ENCODE results near the gene MYO9B.

Gene MYO9B

GRCh38 chr19:17220207-17220758, 144.7 kb downstream of the MYO9B start:
- H3K4me3 ChIP-seq (ENCODE audit: low read length), result no peak overlapping the region
- no peak overlapping the region for H3K4me2 ChIP-seq (ENCODE audit: low read length)
- H3K9me3 ChIP-seq (ENCODE audit: control insufficient read depth, insufficient read depth, low read length), result no peaks in the 10 kb centered on the region
- H3K4me1 ChIP-seq (ENCODE audit: control insufficient read depth, low read length), result peaks cover 12% of the 10 kb centered on the region
- no peaks in the 10 kb centered on the region for H3K9me2 ChIP-seq (replicated peaks; ENCODE audit: control insufficient read depth, low read length)
- no peak overlapping the region for H3K27ac ChIP-seq (ENCODE audit: low read depth, low read length)
- peaks cover 3% of the 10 kb centered on the region for H3K79me2 ChIP-seq (ENCODE audit: control insufficient read depth, low read length)
- peaks cover 24% of the 10 kb centered on the region for H3K36me3 ChIP-seq (ENCODE audit: control insufficient read depth, low read length)
- H3K27me3 ChIP-seq (ENCODE audit: control insufficient read depth, low read length), result no peaks in the 10 kb centered on the region
- TF ChIP-seq CTCF (IDR thresholded peaks at IDR 0.05; ENCODE audit: low read depth, low read length, poor library complexity, severe bottlenecking) (no peak), EZH2phosphoT487 (IDR thresholded peaks at IDR 0.05; ENCODE audit: borderline replicate concordance, low read length) (no peak)
- peaks cover 15% of the 10 kb centered on the region for H3F3A ChIP-seq (ENCODE audit: control insufficient read depth, insufficient read depth)
- no peaks in the 10 kb centered on the region for H4K20me1 ChIP-seq (ENCODE audit: control insufficient read depth, insufficient read depth, low read depth, low read length)

DNA sequence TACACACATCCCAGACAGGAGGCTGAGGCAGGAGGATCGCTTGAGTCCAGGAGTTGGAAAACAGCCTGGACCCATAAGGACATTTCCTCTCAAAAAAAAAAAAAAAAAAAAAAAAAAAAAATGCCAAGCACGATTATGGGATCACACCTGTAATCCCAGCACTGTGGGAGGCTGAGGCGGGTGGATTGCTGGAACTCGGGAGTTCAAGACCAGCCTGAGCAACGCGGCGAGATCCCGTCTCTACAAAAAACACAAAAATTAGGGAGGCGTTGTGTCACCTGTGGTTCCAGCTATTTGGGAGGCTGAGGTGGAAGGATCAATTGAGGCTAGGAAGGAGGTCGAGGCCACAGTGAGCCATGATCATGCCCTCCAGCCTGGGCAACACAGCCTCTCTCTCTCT, 149.5 kb downstream of the MYO9B start:
- peaks cover 12% of the 10 kb centered on the region for H3K36me3 ChIP-seq (ENCODE audit: control insufficient read depth, low read length)
- no peaks in the 10 kb centered on the region for H3K9me3 ChIP-seq (ENCODE audit: control insufficient read depth, insufficient read depth, low read length)
- H3K4me3 ChIP-seq (ENCODE audit: low read length), result no peak overlapping the region
- no peak overlapping the region for H3K27ac ChIP-seq (ENCODE audit: low read depth, low read length)
- H4K20me1 ChIP-seq (ENCODE audit: control insufficient read depth, insufficient read depth, low read depth, low read length), result no peaks in the 10 kb centered on the region
- H3K9me2 ChIP-seq (replicated peaks; ENCODE audit: control insufficient read depth, low read length), result no peaks in the 10 kb centered on the region
- TF ChIP-seq EZH2phosphoT487 (IDR thresholded peaks at IDR 0.05; ENCODE audit: borderline replicate concordance, low read length) (no peak), CTCF (IDR thresholded peaks at IDR 0.05; ENCODE audit: low read depth, low read length, poor library complexity, severe bottlenecking) (no peak)
- H3F3A ChIP-seq (ENCODE audit: control insufficient read depth, insufficient read depth), result peaks cover 16% of the 10 kb centered on the region
- H3K79me2 ChIP-seq (ENCODE audit: control insufficient read depth, low read length), result peaks cover 8% of the 10 kb centered on the region
- no peaks in the 10 kb centered on the region for H3K27me3 ChIP-seq (ENCODE audit: control insufficient read depth, low read length)
- H3K4me1 ChIP-seq (ENCODE audit: control insufficient read depth, low read length), result peaks cover 14% of the 10 kb centered on the region
- H3K4me2 ChIP-seq (ENCODE audit: low read length), result no peak overlapping the region; the same call in 1 of the 2 replicates

- Histone ChIP-seq H3K9me2 (replicated peaks; ENCODE audit: control insufficient read depth, low read length) (no peaks in the 10 kb centered on the region), H3K27me3 (ENCODE audit: control insufficient read depth, low read length) (no peaks in the 10 kb centered on the region), H3K27ac (ENCODE audit: low read depth, low read length) (peak within 1 kb of the TSS; percentile 65), H3K4me1 (ENCODE audit: control insufficient read depth, low read length) (peaks cover 14% of the 10 kb centered on the region), H3K4me2 (ENCODE audit: low read length) (peak within 1 kb of the TSS; percentile 75), H3K9me3 (ENCODE audit: control insufficient read depth, insufficient read depth, low read length) (no peaks in the 10 kb centered on the region), H3F3A (ENCODE audit: control insufficient read depth, insufficient read depth) (peaks cover 16% of the 10 kb centered on the region), H3K79me2 (ENCODE audit: control insufficient read depth, low read length) (peaks cover 8% of the 10 kb centered on the region), H4K20me1 (ENCODE audit: control insufficient read depth, insufficient read depth, low read depth, low read length) (no peaks in the 10 kb centered on the region), H3K36me3 (ENCODE audit: control insufficient read depth, low read length) (peaks cover 22% of the 10 kb centered on the region), H3K4me3 (ENCODE audit: low read length) (peak within 1 kb of the TSS; percentile 90)
- TF ChIP-seq EZH2phosphoT487 (IDR thresholded peaks at IDR 0.05; ENCODE audit: borderline replicate concordance, low read length) (no peak), CTCF (IDR thresholded peaks at IDR 0.05; ENCODE audit: low read depth, low read length, poor library complexity, severe bottlenecking) (no peak)
These were observed 150.7 kb downstream of the MYO9B start, which contains the start of gene OCEL1 for GRCh38 chr19:17226002-17226933. Gene OCEL1 (plus strand): TSS chr19:17226226. CDS start chr19:17226248, 22 bp downstream.
